Measurements from ENCODE around the gene OTOP3.
"Not testable (repeated sequence)": the region's sequence is repeated elsewhere in the genome, so short reads cannot be mapped to it uniquely, and the experiment has no call there.

Gene OTOP3

GRCh38 chr17:74962622-74963394 lies 27.1 kb downstream of the OTOP3 start:
- no peak for DNase-seq

- DNase-seq, result no peak
Observed at GRCh38 chr17:74963656-74964055, 28.0 kb downstream of the OTOP3 start.

- DNase-seq, result no peak
Observed at GRCh38 chr17:74964246-74964761, 28.6 kb downstream of the OTOP3 start.

- DNase-seq, result no peak
Observed at GRCh38 chr17:74964988-74965622, 29.4 kb downstream of the OTOP3 start.

- DNase-seq, result no peak
Observed at GRCh38 chr17:74968361-74968780, 32.7 kb downstream of the OTOP3 start.

- not testable (repeated sequence) for DNase-seq
Observed at GRCh38 chr17:74969501-74969900, 33.8 kb downstream of the OTOP3 start.

GRCh38 chr17:74970395-74970794 lies 34.7 kb downstream of the OTOP3 start:
- DNase-seq, result no peak

GRCh38 chr17:74971069-74971841 lies 35.6 kb downstream of the OTOP3 start:
- DNase-seq, result no peak

- DNase-seq, result no peak
Observed at GRCh38 chr17:74971842-74972106, 36.1 kb downstream of the OTOP3 start.

- peak; percentile 83 for DNase-seq
Observed at GRCh38 chr17:74972107-74972972, 36.6 kb downstream of the OTOP3 start, which contains the start of gene HID1. Gene HID1 (minus strand): TSS chr17:74972759. CDS start chr17:74972656, 103 bp downstream.

- no peak for DNase-seq
Observed at GRCh38 chr17:74972973-74973328, 37.3 kb downstream of the OTOP3 start.

- no peak for DNase-seq
Observed at GRCh38 chr17:74975943-74976342, 40.2 kb downstream of the OTOP3 start.

- DNase-seq, result no peak
Observed at GRCh38 chr17:74977802-74978201, 42.1 kb downstream of the OTOP3 start.

GRCh38 chr17:74978240-74978639 lies 42.5 kb downstream of the OTOP3 start:
- no peak for DNase-seq

GRCh38 chr17:74979408-74980146 lies 43.9 kb downstream of the OTOP3 start:
- no peak for DNase-seq

- DNase-seq, result no peak
Observed at GRCh38 chr17:74981318-74981978, 45.8 kb downstream of the OTOP3 start.

GRCh38 chr17:74981979-74982662 lies 46.4 kb downstream of the OTOP3 start:
- peak; percentile 76 for DNase-seq

- not testable (repeated sequence) for DNase-seq
Observed at GRCh38 chr17:74982663-74983313, 47.1 kb downstream of the OTOP3 start.

GRCh38 chr17:74986206-74986576 lies 50.5 kb downstream of the OTOP3 start:
- no peak for DNase-seq

- DNase-seq, result peak; percentile 92
Observed at GRCh38 chr17:74987418-74987908, 51.8 kb downstream of the OTOP3 start, which contains the start of gene CDR2L. Gene CDR2L (plus strand): TSS chr17:74987632. CDS start chr17:74988044, 412 bp downstream.

Measured in activated CD4-positive, alpha-beta T cell treated with anti-CD3 and anti-CD28 coated beads, Interleukin-2, amount 50 U/mL, for 1 hour (primary cell).